Measurements from ENCODE around the gene PFKFB2.

- no peak for TF ChIP-seq EZH2 (IDR thresholded peaks at IDR 0.05; ENCODE audit: low read length)
- TF ChIP-seq CTCF (optimal IDR thresholded peaks at IDR 0.05 in 1 of 3, IDR thresholded peaks at IDR 0.05 in 1 of 3, conservative IDR thresholded peaks at IDR 0.05 in 1 of 3; ENCODE audit: extremely low read depth in 1 of 3, insufficient read depth in 2 of 3, low read length in 3 of 3) = no peak
Measured at GRCh38 chr1:207069858-207070506, 16.9 kb downstream of the PFKFB2 start.
